Measurements from ENCODE around the gene DMPK.

The DMPK gene

GRCh38 chr19:45782162-45782691 lies at the start of gene DMPK:
Gene DMPK, minus strand, starts transcription at chr19:45782490. Its CDS starts 138 bp downstream, at chr19:45782352.
- FAIRE-seq, result no peak

- FAIRE-seq, result no peak
Measured at GRCh38 chr19:45828945-45829344, 46.7 kb upstream of the DMPK start.

GRCh38 chr19:45828523-45828922 lies 46.2 kb upstream of the DMPK start:
- no peak for FAIRE-seq

- FAIRE-seq, result no peak
Measured at GRCh38 chr19:45827459-45828093, 45.3 kb upstream of the DMPK start.

- no peak for FAIRE-seq
Measured at GRCh38 chr19:45826934-45827333, 44.6 kb upstream of the DMPK start.

- FAIRE-seq, result no peak
Measured at GRCh38 chr19:45825917-45826893, 43.9 kb upstream of the DMPK start.

GRCh38 chr19:45825263-45825605 lies 42.9 kb upstream of the DMPK start:
- FAIRE-seq, result no peak

- FAIRE-seq, result no peak
Measured at GRCh38 chr19:45824531-45825262, 42.4 kb upstream of the DMPK start.

GRCh38 chr19:45824041-45824471 lies 41.8 kb upstream of the DMPK start:
- FAIRE-seq, result no peak

- FAIRE-seq, result no peak
Measured at GRCh38 chr19:45823182-45823581, 40.9 kb upstream of the DMPK start.

GRCh38 chr19:45822716-45823115 lies 40.4 kb upstream of the DMPK start:
- no peak for FAIRE-seq

GRCh38 chr19:45821570-45821969 lies 39.3 kb upstream of the DMPK start:
- FAIRE-seq, result no peak

GRCh38 chr19:45821103-45821521 lies 38.8 kb upstream of the DMPK start:
- FAIRE-seq, result no peak

GRCh38 chr19:45820413-45821102 lies 38.3 kb upstream of the DMPK start:
- no peak for FAIRE-seq

GRCh38 chr19:45819769-45820168 lies 37.5 kb upstream of the DMPK start:
- no peak for FAIRE-seq

- no peak for FAIRE-seq
Measured at GRCh38 chr19:45817725-45818301, 35.5 kb upstream of the DMPK start.

GRCh38 chr19:45817010-45817724 lies 34.9 kb upstream of the DMPK start:
- FAIRE-seq, result peak; percentile 99

GRCh38 chr19:45816236-45817009 lies 34.1 kb upstream of the DMPK start:
- no peak for FAIRE-seq

GRCh38 chr19:45815481-45816216 lies 33.4 kb upstream of the DMPK start:
- FAIRE-seq, result no peak
